Esophagus muscularis mucosa (tissue), 4 donors: Measurements from ENCODE around the gene LGALSL.

ENCODE experiments used
- CTCF ChIP-seq, 3 experiments: fragments of 200-600 bp in 2 of 3; fragments of 450-650 bp in 1 of 3; sonication (generic) in 2 of 3; IDR thresholded peaks; one replicate each; pipeline ENCODE4 v1.5.1; 2017 to 2019; ENCODE audit warnings: antibody characterized with exemption in 3 of 3, mild to moderate bottlenecking in 2 of 3, moderate library complexity in 1 of 3
- EP300 ChIP-seq: sonication (generic); formaldehyde crosslinking; IDR thresholded peaks from one replicate; pipeline ENCODE4 v1.6.1; 2017; ENCODE audit warnings: antibody characterized with exemption
- POLR2A ChIP-seq: fragments of 450-650 bp; IDR thresholded peaks from one replicate; pipeline ENCODE4 v1.6.1; 2017; ENCODE audit warnings: antibody characterized with exemption, moderate library complexity, mild to moderate bottlenecking, low read depth
- POLR2AphosphoS5 ChIP-seq, 2 donors: sonication (generic); formaldehyde crosslinking; IDR thresholded peaks; one replicate each; pipeline ENCODE4 v1.6.1; 2017; ENCODE audit warnings: antibody characterized with exemption in 2 of 2

GRCh38 chr2:64489081-64489751 is 35.3 kb downstream of the LGALSL start:
- no peak for TF ChIP-seq CTCF (IDR thresholded peaks at IDR 0.05)
- TF ChIP-seq POLR2A, result no peak
- TF ChIP-seq EP300, result no peak
- TF ChIP-seq POLR2AphosphoS5 (IDR thresholded peaks at IDR 0.05), result no peak
